ENCODE data around the gene ATP6V1B1.

GRCh38 chr2:70930371-70931329, 5.0 kb upstream of the ATP6V1B1 start:
- TF ChIP-seq CTCF (IDR thresholded peaks at IDR 0.05) (no peak), POLR2AphosphoS5 (IDR thresholded peaks at IDR 0.05) (no peak)
